ENCODE data around the gene COX7B2. TPM values are rescaled to one million over a fixed set of nuclear protein-coding genes. Genes with fewer than 3 reads are reported as not detected.

COX7B2 gene
- total and polyA plus RNA-seq, 4 donors, result not detected

DNA sequence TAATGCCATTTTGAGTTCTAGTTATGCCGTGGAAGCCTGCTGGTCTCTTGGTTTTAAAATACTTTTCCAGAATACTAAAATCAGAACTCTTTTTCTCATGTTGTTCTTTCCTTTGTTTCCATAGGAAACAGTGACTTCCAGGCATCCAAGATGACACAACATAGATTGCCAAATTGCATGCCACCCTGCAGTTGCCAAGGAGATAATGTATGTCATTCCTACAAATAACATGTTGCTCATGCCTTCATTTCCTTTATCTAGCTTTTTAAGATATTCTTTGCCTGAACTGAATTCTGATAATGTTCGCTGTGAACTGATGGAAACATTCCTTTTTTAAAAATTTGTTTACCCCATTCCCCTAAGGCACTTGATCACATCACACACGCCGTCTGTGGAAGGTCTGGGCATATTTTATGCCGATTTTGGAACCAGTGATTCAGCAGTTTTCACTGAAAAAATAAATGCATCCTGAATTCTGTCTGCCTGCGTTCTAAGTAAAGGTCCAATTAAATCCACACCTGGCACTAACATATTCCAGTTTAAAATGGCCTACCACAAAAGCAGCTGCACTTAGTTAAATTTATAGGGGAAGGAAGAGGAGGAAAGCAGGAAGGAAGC, 38.0 kb upstream of the COX7B2 start:
- H3K27ac ChIP-seq (ENCODE audit: low read depth in 1 of 2, low read length in 2 of 2), result no peak overlapping the region
- H3K27me3 ChIP-seq (ENCODE audit: control insufficient read depth in 4 of 4, insufficient read depth in 4 of 4, low read length in 3 of 4), result no peaks in the 10 kb centered on the region
- no peak for TF ChIP-seq YY1 (IDR thresholded peaks at IDR 0.05)
- no peak for TF ChIP-seq SP1 (IDR thresholded peaks at IDR 0.05)
- TF ChIP-seq TAF1 (conservative IDR thresholded peaks at IDR 0.05), result no peak
- TF ChIP-seq RXRA (IDR thresholded peaks at IDR 0.05), result no peak
- no peak for TF ChIP-seq FOXA2 (IDR thresholded peaks at IDR 0.05)
- no peak for TF ChIP-seq GABPA (IDR thresholded peaks at IDR 0.05 in 1 of 2, conservative IDR thresholded peaks at IDR 0.05 in 1 of 2)
- TF ChIP-seq NR2F2 (IDR thresholded peaks at IDR 0.05), result no peak
- TF ChIP-seq RAD21 (IDR thresholded peaks at IDR 0.05), result no peak
- TF ChIP-seq, protein P1, sequence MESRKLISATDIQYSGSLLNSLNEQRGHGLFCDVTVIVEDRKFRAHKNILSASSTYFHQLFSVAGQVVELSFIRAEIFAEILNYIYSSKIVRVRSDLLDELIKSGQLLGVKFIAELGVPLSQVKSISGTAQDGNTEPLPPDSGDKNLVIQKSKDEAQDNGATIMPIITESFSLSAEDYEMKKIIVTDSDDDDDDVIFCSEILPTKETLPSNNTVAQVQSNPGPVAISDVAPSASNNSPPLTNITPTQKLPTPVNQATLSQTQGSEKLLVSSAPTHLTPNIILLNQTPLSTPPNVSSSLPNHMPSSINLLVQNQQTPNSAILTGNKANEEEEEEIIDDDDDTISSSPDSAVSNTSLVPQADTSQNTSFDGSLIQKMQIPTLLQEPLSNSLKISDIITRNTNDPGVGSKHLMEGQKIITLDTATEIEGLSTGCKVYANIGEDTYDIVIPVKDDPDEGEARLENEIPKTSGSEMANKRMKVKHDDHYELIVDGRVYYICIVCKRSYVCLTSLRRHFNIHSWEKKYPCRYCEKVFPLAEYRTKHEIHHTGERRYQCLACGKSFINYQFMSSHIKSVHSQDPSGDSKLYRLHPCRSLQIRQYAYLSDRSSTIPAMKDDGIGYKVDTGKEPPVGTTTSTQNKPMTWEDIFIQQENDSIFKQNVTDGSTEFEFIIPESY (IDR thresholded peaks at IDR 0.05), result no peak
- no peak for TF ChIP-seq HNF4G (IDR thresholded peaks at IDR 0.05)
- no peak for TF ChIP-seq FOXA1 (IDR thresholded peaks at IDR 0.05)
- TF ChIP-seq HNF4A (conservative IDR thresholded peaks at IDR 0.05), result no peak
- TF ChIP-seq JUND (IDR thresholded peaks at IDR 0.05), result no peak
- TF ChIP-seq, protein P2, sequence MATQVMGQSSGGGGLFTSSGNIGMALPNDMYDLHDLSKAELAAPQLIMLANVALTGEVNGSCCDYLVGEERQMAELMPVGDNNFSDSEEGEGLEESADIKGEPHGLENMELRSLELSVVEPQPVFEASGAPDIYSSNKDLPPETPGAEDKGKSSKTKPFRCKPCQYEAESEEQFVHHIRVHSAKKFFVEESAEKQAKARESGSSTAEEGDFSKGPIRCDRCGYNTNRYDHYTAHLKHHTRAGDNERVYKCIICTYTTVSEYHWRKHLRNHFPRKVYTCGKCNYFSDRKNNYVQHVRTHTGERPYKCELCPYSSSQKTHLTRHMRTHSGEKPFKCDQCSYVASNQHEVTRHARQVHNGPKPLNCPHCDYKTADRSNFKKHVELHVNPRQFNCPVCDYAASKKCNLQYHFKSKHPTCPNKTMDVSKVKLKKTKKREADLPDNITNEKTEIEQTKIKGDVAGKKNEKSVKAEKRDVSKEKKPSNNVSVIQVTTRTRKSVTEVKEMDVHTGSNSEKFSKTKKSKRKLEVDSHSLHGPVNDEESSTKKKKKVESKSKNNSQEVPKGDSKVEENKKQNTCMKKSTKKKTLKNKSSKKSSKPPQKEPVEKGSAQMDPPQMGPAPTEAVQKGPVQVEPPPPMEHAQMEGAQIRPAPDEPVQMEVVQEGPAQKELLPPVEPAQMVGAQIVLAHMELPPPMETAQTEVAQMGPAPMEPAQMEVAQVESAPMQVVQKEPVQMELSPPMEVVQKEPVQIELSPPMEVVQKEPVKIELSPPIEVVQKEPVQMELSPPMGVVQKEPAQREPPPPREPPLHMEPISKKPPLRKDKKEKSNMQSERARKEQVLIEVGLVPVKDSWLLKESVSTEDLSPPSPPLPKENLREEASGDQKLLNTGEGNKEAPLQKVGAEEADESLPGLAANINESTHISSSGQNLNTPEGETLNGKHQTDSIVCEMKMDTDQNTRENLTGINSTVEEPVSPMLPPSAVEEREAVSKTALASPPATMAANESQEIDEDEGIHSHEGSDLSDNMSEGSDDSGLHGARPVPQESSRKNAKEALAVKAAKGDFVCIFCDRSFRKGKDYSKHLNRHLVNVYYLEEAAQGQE (IDR thresholded peaks at IDR 0.05), result no peak
- TF ChIP-seq, protein P3, sequence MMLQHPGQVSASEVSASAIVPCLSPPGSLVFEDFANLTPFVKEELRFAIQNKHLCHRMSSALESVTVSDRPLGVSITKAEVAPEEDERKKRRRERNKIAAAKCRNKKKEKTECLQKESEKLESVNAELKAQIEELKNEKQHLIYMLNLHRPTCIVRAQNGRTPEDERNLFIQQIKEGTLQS (IDR thresholded peaks at IDR 0.05), result no peak
- 73% methylated on average over 6 of the region's 6 CpGs for WGBS
- H3K4me3 ChIP-seq (ENCODE audit: low read depth in 1 of 3, low read length in 3 of 3), result no peak overlapping the region
- H3K4me1 ChIP-seq (ENCODE audit: control insufficient read depth in 4 of 4, insufficient read depth in 4 of 4, low read length in 3 of 4), result no peaks in the 10 kb centered on the region
- H3K9me3 ChIP-seq (ENCODE audit: control insufficient read depth in 4 of 4, low read length in 3 of 4), result no peaks in the 10 kb centered on the region
- H3K9ac ChIP-seq (ENCODE audit: low read depth in 1 of 2, low read length in 2 of 2), result no peak overlapping the region
- no peaks in the 10 kb centered on the region for H3K36me3 ChIP-seq (ENCODE audit: control insufficient read depth in 4 of 4, insufficient read depth in 3 of 4, low read depth in 1 of 4, low read length in 3 of 4)
- DNase-seq (ENCODE audit: low spot score), result no peak

DNA sequence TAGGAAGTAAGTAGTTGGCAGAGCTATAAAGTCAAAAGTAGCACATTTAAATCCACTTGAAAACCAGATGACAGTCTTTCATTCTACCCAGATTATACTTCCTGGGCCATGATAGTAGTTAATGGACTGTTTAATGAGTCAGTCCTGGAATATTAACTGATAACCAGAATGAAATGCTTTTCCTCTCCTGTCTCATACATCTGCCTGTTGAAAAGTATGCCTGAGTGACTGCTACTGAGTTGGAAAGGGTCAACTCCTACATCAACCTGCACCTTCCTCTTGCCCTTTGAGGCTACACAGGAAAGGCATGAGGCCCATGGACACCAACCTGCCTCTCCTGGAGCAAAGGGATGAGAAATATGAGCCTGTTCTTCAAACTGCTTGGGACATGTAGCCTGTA, 36.0 kb upstream of the COX7B2 start:
- no peaks in the 10 kb centered on the region for H3K9me3 ChIP-seq (ENCODE audit: control insufficient read depth in 4 of 4, low read length in 3 of 4)
- no peak overlapping the region for H3K27ac ChIP-seq (ENCODE audit: low read depth in 1 of 2, low read length in 2 of 2)
- no peaks in the 10 kb centered on the region for H3K36me3 ChIP-seq (ENCODE audit: control insufficient read depth in 4 of 4, insufficient read depth in 3 of 4, low read depth in 1 of 4, low read length in 3 of 4)
- no peak overlapping the region for H3K9ac ChIP-seq (ENCODE audit: low read depth in 1 of 2, low read length in 2 of 2)
- no peaks in the 10 kb centered on the region for H3K4me1 ChIP-seq (ENCODE audit: control insufficient read depth in 4 of 4, insufficient read depth in 4 of 4, low read length in 3 of 4)
- H3K27me3 ChIP-seq (ENCODE audit: control insufficient read depth in 4 of 4, insufficient read depth in 4 of 4, low read length in 3 of 4), result no peaks in the 10 kb centered on the region
- H3K4me3 ChIP-seq (ENCODE audit: low read depth in 1 of 3, low read length in 3 of 3), result no peak overlapping the region
- no peak for DNase-seq (ENCODE audit: low spot score)
- no peak for TF ChIP-seq SP1 (IDR thresholded peaks at IDR 0.05)
- TF ChIP-seq HNF4A (conservative IDR thresholded peaks at IDR 0.05), result no peak
- TF ChIP-seq RAD21 (IDR thresholded peaks at IDR 0.05), result no peak
- no peak for TF ChIP-seq TAF1 (conservative IDR thresholded peaks at IDR 0.05)
- no peak for TF ChIP-seq JUND (IDR thresholded peaks at IDR 0.05)
- no peak for TF ChIP-seq EGR1 (IDR thresholded peaks at IDR 0.05; ENCODE audit: low read depth in 2 of 2)
- TF ChIP-seq NR2F2 (IDR thresholded peaks at IDR 0.05), result no peak
- TF ChIP-seq, protein P4, sequence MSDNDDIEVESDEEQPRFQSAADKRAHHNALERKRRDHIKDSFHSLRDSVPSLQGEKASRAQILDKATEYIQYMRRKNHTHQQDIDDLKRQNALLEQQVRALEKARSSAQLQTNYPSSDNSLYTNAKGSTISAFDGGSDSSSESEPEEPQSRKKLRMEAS (IDR thresholded peaks at IDR 0.05), result no peak
- TF ChIP-seq, protein P2 (IDR thresholded peaks at IDR 0.05), result no peak

Data from liver (tissue), 9 donors.